Esophagus squamous epithelium (tissue), 4 donors: ENCODE data around the gene SAA4.

Experiments
- POLR2A ChIP-seq, 4 donors: fragments of 450-650 bp; IDR thresholded peaks; one replicate each; pipeline ENCODE4 v1.6.1; 2017; ENCODE audit warnings: antibody characterized with exemption in 4 of 4, mild to moderate bottlenecking in 4 of 4, moderate library complexity in 3 of 4
- TF ChIP-seq, protein P1 (sequence below), 6 experiments: fragments of 450-650 bp in 4 of 6; fragments of 200-600 bp in 2 of 6; sonication (generic) in 2 of 6; IDR thresholded peaks; one replicate each; pipeline ENCODE4 v1.5.1; 2016 to 2019; ENCODE audit warnings: antibody characterized with exemption in 6 of 6, mild to moderate bottlenecking in 4 of 6, moderate library complexity in 4 of 6

DNA sequence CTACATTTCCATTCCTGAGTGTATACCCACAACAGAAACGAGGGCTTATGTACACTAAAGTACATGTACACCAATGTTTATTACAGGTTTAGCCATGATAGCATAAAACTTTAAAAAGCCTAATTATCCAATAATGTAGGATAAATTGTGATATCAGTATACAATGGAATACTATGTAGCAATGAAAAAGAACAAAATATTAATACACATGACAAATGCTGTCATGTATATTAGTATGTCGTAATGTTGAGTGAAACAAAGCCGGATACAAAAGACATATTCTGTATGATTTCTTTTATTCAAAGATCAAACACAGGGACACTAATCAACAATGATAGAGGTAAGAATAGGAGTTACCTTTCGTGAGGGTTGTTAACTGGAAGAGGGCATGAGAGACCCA, 2.7 kb downstream of the SAA4 start:
- TF ChIP-seq, protein P1, sequence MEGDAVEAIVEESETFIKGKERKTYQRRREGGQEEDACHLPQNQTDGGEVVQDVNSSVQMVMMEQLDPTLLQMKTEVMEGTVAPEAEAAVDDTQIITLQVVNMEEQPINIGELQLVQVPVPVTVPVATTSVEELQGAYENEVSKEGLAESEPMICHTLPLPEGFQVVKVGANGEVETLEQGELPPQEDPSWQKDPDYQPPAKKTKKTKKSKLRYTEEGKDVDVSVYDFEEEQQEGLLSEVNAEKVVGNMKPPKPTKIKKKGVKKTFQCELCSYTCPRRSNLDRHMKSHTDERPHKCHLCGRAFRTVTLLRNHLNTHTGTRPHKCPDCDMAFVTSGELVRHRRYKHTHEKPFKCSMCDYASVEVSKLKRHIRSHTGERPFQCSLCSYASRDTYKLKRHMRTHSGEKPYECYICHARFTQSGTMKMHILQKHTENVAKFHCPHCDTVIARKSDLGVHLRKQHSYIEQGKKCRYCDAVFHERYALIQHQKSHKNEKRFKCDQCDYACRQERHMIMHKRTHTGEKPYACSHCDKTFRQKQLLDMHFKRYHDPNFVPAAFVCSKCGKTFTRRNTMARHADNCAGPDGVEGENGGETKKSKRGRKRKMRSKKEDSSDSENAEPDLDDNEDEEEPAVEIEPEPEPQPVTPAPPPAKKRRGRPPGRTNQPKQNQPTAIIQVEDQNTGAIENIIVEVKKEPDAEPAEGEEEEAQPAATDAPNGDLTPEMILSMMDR (IDR thresholded peaks at IDR 0.05) = no peak
- no peak for TF ChIP-seq POLR2A (IDR thresholded peaks at IDR 0.05)
